Loucy (cell line): ENCODE results near the gene BRD3OS.

Experiments
- CTCF ChIP-seq: fragments of 200-600 bp; sonication (generic); conservative IDR thresholded peaks from 2 replicates; pipeline ENCODE4 v1.5.1; 2014; ENCODE audit warnings: mild to moderate bottlenecking, antibody characterized with exemption, low read length
- EZH2phosphoT487 ChIP-seq: fragments of 200-600 bp; IDR thresholded peaks from 2 replicates; pipeline ENCODE4 v1.6.1; 2018; ENCODE audit warnings: antibody characterized with exemption, mild to moderate bottlenecking, moderate library complexity, borderline replicate concordance

DNA sequence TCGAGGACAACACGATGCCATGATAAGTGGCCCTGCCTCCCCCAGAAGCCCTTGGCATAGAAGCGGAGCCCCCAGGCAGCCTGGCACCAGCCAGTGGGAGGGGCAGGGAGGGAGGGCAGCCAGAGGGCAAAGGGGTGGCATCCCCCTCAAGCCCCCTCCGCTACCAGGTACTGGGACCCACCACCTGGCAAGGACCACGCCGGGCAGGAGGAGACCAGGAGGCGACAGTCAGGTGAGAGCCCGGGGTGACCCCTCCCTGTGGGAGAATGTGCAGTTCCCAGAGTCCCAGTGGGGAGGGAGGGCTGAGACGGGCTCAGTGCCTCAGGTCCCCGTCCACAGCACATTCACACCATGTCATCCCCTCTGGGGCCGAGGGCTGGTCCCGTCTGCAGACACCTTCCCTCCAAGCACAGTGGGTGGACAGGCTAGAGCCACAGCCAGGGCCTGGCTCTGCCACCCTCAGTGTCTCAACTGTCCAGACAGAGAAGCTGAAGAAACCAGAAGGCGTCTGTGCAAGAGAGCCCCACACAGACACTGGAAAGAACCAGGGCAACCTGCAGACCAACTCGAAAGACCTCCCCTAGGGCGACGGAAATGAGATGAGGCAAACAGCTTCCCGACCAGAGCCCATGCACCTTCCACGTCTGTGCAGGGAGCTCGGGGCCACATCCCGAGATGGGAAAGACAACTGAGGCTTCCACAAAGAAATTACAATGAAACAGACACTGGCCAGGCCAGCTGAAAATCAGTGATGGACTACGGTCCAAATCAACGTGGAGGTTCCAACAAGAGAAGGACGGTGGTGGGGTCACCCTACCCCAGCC lies 31.4 kb downstream of the BRD3OS start:
- no peak for TF ChIP-seq CTCF
- TF ChIP-seq EZH2phosphoT487 = no peak
